Mammary epithelial cell (primary cell): ENCODE measurements around the gene CCDC142.

Experiments
- EZH2 ChIP-seq: IDR thresholded peaks from 2 replicates; pipeline ENCODE4 v1.6.1; 2012; ENCODE audit warnings: low read length, inconsistent platforms, borderline replicate concordance
- TF ChIP-seq, protein P1 (sequence below), 2 donors: IDR thresholded peaks in 1 of 2; conservative IDR thresholded peaks in 1 of 2; 2 replicates each; pipeline ENCODE4 v1.5.1; 2011 to 2012; ENCODE audit warnings: inconsistent platforms in 2 of 2, low read length in 2 of 2, mild to moderate bottlenecking in 2 of 2, control low read depth in 1 of 2, low read depth in 1 of 2; ENCODE audit not compliant: insufficient read depth in 1 of 2; ENCODE audit errors: extremely low read depth in 1 of 2

DNA sequence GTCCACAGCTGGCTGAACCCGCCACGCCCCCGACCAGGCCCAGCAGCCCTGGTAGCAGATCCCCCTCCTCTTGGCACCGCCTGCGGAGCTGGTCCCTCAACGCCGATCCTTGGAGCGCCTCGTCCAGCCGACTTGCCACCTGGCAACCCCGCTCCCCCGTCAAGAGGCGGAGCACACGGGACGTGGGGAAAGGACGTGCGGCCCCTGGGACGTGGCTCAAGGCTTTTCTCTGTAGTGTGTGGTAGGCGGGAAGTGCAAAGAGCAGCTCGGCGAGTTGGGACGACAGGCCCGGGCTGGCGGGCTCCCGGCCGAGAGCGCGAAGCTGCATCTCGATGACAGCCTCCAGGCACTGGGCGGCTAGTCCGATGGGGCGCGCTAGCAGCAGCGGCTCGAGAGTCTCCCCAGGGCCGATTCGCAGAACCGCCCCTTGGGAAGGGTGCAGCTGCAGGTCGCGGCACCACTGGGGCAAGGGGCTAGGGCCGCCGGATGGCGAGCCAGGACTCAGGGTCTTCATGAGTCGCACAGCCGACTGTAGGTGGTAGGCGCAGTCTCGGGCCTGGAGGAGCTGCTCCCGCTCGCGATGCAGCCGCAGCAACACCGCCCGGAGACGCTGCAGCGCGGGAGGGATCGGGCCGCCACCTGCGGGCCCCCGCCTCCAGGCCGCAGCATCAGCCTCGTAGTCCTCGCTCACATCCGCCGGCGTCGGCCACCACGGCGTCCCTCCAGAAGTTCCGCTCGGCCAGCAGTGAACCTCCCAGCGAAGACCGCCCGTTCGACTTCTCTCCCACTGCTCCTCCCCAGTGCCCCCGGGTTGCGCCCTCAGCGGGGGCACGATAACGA, 617 bp downstream of the CCDC142 start:
- TF ChIP-seq, protein P1, sequence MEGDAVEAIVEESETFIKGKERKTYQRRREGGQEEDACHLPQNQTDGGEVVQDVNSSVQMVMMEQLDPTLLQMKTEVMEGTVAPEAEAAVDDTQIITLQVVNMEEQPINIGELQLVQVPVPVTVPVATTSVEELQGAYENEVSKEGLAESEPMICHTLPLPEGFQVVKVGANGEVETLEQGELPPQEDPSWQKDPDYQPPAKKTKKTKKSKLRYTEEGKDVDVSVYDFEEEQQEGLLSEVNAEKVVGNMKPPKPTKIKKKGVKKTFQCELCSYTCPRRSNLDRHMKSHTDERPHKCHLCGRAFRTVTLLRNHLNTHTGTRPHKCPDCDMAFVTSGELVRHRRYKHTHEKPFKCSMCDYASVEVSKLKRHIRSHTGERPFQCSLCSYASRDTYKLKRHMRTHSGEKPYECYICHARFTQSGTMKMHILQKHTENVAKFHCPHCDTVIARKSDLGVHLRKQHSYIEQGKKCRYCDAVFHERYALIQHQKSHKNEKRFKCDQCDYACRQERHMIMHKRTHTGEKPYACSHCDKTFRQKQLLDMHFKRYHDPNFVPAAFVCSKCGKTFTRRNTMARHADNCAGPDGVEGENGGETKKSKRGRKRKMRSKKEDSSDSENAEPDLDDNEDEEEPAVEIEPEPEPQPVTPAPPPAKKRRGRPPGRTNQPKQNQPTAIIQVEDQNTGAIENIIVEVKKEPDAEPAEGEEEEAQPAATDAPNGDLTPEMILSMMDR (conservative IDR thresholded peaks at IDR 0.05 in 1 of 2, IDR thresholded peaks at IDR 0.05 in 1 of 2; ENCODE audit: extremely low read depth in 1 of 2, insufficient read depth in 1 of 2, low read depth in 1 of 2, low read length in 2 of 2), result no peak
- no peak for TF ChIP-seq EZH2
